GM23338 (cell line): ENCODE data around the gene GMPR. TPM values are rescaled to one million over a fixed set of nuclear protein-coding genes. Genes with fewer than 3 reads are reported as not detected.

Source experiments
- ATAC-seq: fragments of 200-7000 bp; cut with Tn5 transposase; 3 replicates; pipeline ENCODE4 v1.9.1; 2020
- DNase-seq: peaks from one replicate; pipeline ENCODE4 v3.0.0-alpha.2; 2015; ENCODE audit warnings: low spot score
- H2AFZ ChIP-seq: fragments of 200-600 bp; sonication (generic); 2 replicates; pipeline ENCODE4 v1.8.0; 2016; ENCODE audit warnings: antibody characterized with exemption, mild to moderate bottlenecking, moderate library complexity
- H3F3A ChIP-seq: fragments of 200-600 bp; sonication (generic); replicated peaks from 2 replicates; pipeline ENCODE4 v1.8.0; 2017; ENCODE audit warnings: antibody characterized with exemption, mixed run types, low read depth
- H3K27ac ChIP-seq: fragments of 200-600 bp; sonication (generic); 2 replicates; pipeline ENCODE4 v1.6.1; 2016; ENCODE audit warnings: low read depth
- H3K27me3 ChIP-seq: fragments of 200-600 bp; sonication (generic); 2 replicates; pipeline ENCODE4 v1.8.0; 2016; ENCODE audit warnings: mild to moderate bottlenecking, mixed run types, moderate library complexity; ENCODE audit not compliant: insufficient read depth
- H3K36me3 ChIP-seq: fragments of 200-600 bp; sonication (generic); 2 replicates; pipeline ENCODE4 v1.8.0; 2016; ENCODE audit warnings: mild to moderate bottlenecking; ENCODE audit not compliant: insufficient read depth
- H3K4me1 ChIP-seq: fragments of 200-600 bp; sonication (generic); 2 replicates; pipeline ENCODE4 v1.8.0; 2016; ENCODE audit warnings: mild to moderate bottlenecking, moderate library complexity; ENCODE audit not compliant: insufficient read depth
- H3K4me2 ChIP-seq: fragments of 200-600 bp; sonication (generic); 2 replicates; pipeline ENCODE4 v1.7.1; 2017; ENCODE audit warnings: mixed run types
- H3K4me3 ChIP-seq: fragments of 200-600 bp; sonication (generic); 2 replicates; pipeline ENCODE4 v1.6.1; 2016; ENCODE audit warnings: mixed run types
- H3K79me2 ChIP-seq: fragments of 200-600 bp; sonication (generic); replicated peaks from 2 replicates; pipeline ENCODE4 v1.8.0; 2017; ENCODE audit warnings: mild to moderate bottlenecking; ENCODE audit not compliant: insufficient read depth
- H3K9me2 ChIP-seq: fragments of 200-600 bp; sonication (generic); 2 replicates; pipeline ENCODE4 v1.8.0; 2017; ENCODE audit not compliant: insufficient read depth
- H4K20me1 ChIP-seq: fragments of 200-600 bp; sonication (generic); replicated peaks from 2 replicates; pipeline ENCODE4 v1.8.0; 2017; ENCODE audit warnings: mild to moderate bottlenecking; ENCODE audit not compliant: insufficient read depth
- H3K27ac Mint-ChIP-seq: 2 replicates; pipeline ENCODE4 v1.8.0; 2020; ENCODE audit warnings: inconsistent platforms, mild to moderate bottlenecking, moderate library complexity, mixed read lengths
- H3K27me3 Mint-ChIP-seq: 3 replicates; pipeline ENCODE4 v1.8.0; 2022; ENCODE audit warnings: low read depth, mild to moderate bottlenecking, moderate library complexity, mixed read lengths, inconsistent platforms; ENCODE audit not compliant: insufficient read depth, poor library complexity
- H3K36me3 Mint-ChIP-seq: 3 replicates; pipeline ENCODE4 v1.8.0; 2021; ENCODE audit warnings: low read depth, mild to moderate bottlenecking, inconsistent platforms, moderate library complexity, mixed read lengths
- H3K4me1 Mint-ChIP-seq: 3 replicates; pipeline ENCODE4 v1.8.0; 2020; ENCODE audit warnings: mild to moderate bottlenecking, inconsistent platforms, mixed read lengths
- H3K4me3 Mint-ChIP-seq: 3 replicates; pipeline ENCODE4 v1.8.0; 2021; ENCODE audit warnings: moderate library complexity, mild to moderate bottlenecking, inconsistent platforms, mixed read lengths
- H3K9me3 Mint-ChIP-seq: 3 replicates; pipeline ENCODE4 v1.8.0; 2020; ENCODE audit warnings: moderate library complexity, mild to moderate bottlenecking, inconsistent platforms, mixed read lengths
- CREB1 ChIP-seq: fragments of 250-450 bp; sonication (Bioruptor Pico); IDR thresholded peaks from 2 replicates; pipeline ENCODE4 v1.5.0; 2020; ENCODE audit warnings: low read depth, mild to moderate bottlenecking, moderate library complexity
- CTCF ChIP-seq, 2 experiments: fragments of 200-600 bp in 1 of 2; sonication (generic) in 1 of 2; conservative IDR thresholded peaks; 2 replicates each; pipeline versions ENCODE4 v1.5.1 to v1.6.1; 2016 to 2017; ENCODE audit warnings: antibody characterized with exemption in 2 of 2, low read depth in 2 of 2, mild to moderate bottlenecking in 2 of 2, moderate library complexity in 1 of 2
- ETS1 ChIP-seq: IDR thresholded peaks from 2 replicates; pipeline ENCODE4 v1.6.1; 2016; ENCODE audit warnings: antibody characterized with exemption
- EZH2 ChIP-seq: fragments of 200-600 bp; sonication (generic); IDR thresholded peaks from one replicate; pipeline ENCODE4 v1.8.0; 2017; ENCODE audit warnings: antibody characterized with exemption, mild to moderate bottlenecking, low read depth; ENCODE audit not compliant: unreplicated experiment
- EZH2phosphoT487 ChIP-seq: fragments of 200-600 bp; sonication (generic); IDR thresholded peaks from one replicate; pipeline ENCODE4 v1.8.1; 2018; ENCODE audit warnings: antibody characterized with exemption; ENCODE audit not compliant: unreplicated experiment
- JUNB ChIP-seq: IDR thresholded peaks from one replicate; pipeline ENCODE4 v1.6.1; 2016; ENCODE audit warnings: antibody characterized with exemption; ENCODE audit not compliant: unreplicated experiment
- NANOG ChIP-seq: IDR thresholded peaks from 2 replicates; pipeline ENCODE4 v1.6.1; 2016; ENCODE audit warnings: antibody characterized with exemption, borderline replicate concordance
- POLR2AphosphoS5 ChIP-seq: IDR thresholded peaks from 2 replicates; pipeline ENCODE4 v1.6.1; 2016; ENCODE audit warnings: antibody characterized with exemption, low read depth
- REST ChIP-seq: IDR thresholded peaks from one replicate; pipeline ENCODE4 v1.6.1; 2018; ENCODE audit warnings: antibody characterized with exemption; ENCODE audit not compliant: unreplicated experiment
- STAT1 ChIP-seq: IDR thresholded peaks from one replicate; pipeline ENCODE4 v1.6.1; 2016; ENCODE audit warnings: antibody characterized with exemption; ENCODE audit not compliant: unreplicated experiment
- ZNF114 ChIP-seq: fragments of 250-450 bp; sonication (Bioruptor Pico); IDR thresholded peaks from 2 replicates; pipeline ENCODE4 v1.5.0; 2020; ENCODE audit warnings: mild to moderate bottlenecking, moderate library complexity
- ZNF331 ChIP-seq: fragments of 250-450 bp; sonication (Bioruptor Pico); IDR thresholded peaks from 2 replicates; pipeline ENCODE4 v1.5.0; 2020; ENCODE audit warnings: low read depth, mild to moderate bottlenecking, moderate library complexity
- ZNF462 ChIP-seq: fragments of 250-450 bp; sonication (Bioruptor Pico); IDR thresholded peaks from 2 replicates; pipeline ENCODE4 v1.5.0; 2020; ENCODE audit warnings: mild to moderate bottlenecking, moderate library complexity
- polyA plus RNA-seq: library from polyadenylated mRNA; unstranded; fragments of >200 nt; fragmentation: Nextera tagmentation; extraction: Ambion mirVana; gene quantifications from 2 replicates; pipeline ENCODE4 v1.2.1, GENCODE V29; 2016
- total RNA-seq: library from RNA; depleted of rRNA; stranded (reverse); fragments of >200 nt; shearing (Covaris generic); gene quantifications from 2 replicates; pipeline ENCODE4 v1.2.3, GENCODE V29; 2014

Gene GMPR
- total and polyA plus RNA-seq, 2 experiments from 2014 or later, result 0.23 to 0.35 TPM

GRCh38 chr6:16329233-16329632, 90.8 kb downstream of the GMPR start:
- H3K27me3 Mint-ChIP-seq, result peaks cover 14% of the 10 kb centered on the region
- H3K9me2 ChIP-seq, result no peaks in the 10 kb centered on the region
- no peaks in the 10 kb centered on the region; the same call in 2 of the 3 replicates for H3K36me3 Mint-ChIP-seq
- peaks cover 15% of the 10 kb centered on the region for H3K4me1 Mint-ChIP-seq
- TF ChIP-seq ZNF114 (CRISPR knock-in tag) (no peak), EZH2phosphoT487 (no peak), STAT1 (no peak), REST (no peak), ETS1 (no peak), CREB1 (CRISPR knock-in tag) (no peak), JUNB (no peak), ZNF331 (CRISPR knock-in tag) (no peak), EZH2 (no peak), NANOG (no peak), POLR2AphosphoS5 (no peak), CTCF (conservative IDR thresholded peaks at IDR 0.05; ENCODE audit: low read depth in 2 of 2) (no peak), ZNF462 (no peak)
- ATAC-seq (no peak), DNase-seq (no peak)
- no peaks in the 10 kb centered on the region for H3K27me3 ChIP-seq
- no peak overlapping the region for H3K4me2 ChIP-seq
- no peaks in the 10 kb centered on the region for H4K20me1 ChIP-seq
- H2AFZ ChIP-seq, result no peak overlapping the region
- no peaks in the 10 kb centered on the region for H3K36me3 ChIP-seq
- H3K27ac ChIP-seq, result no peak overlapping the region
- H3F3A ChIP-seq, result peaks cover 5% of the 10 kb centered on the region; the same call in 1 of the 2 replicates
- H3K9me3 Mint-ChIP-seq, result no peaks in the 10 kb centered on the region; the same call in 2 of the 3 replicates
- H3K27ac Mint-ChIP-seq, result no peak overlapping the region
- H3K4me3 ChIP-seq, result no peak overlapping the region
- no peaks in the 10 kb centered on the region for H3K79me2 ChIP-seq
- H3K4me3 Mint-ChIP-seq, result no peak overlapping the region
- peaks cover 9% of the 10 kb centered on the region for H3K4me1 ChIP-seq
